Sigmoid colon (tissue), 7 donors: ENCODE results near the gene ATP1A3. TPM values are rescaled to one million over a fixed set of nuclear protein-coding genes. Genes with fewer than 3 reads are reported as not detected.

Source experiments
- DNase-seq: peaks from one replicate; pipeline ENCODE4 v3.0.0-alpha.2; 2019
- H3K27ac ChIP-seq, 4 donors: fragments of 200-600 bp; sonication (generic); one replicate each; pipeline ENCODE4 v1.5.1; 2016 to 2019; ENCODE audit warnings: mild to moderate bottlenecking in 1 of 4
- H3K27me3 ChIP-seq, 3 donors: fragments of 200-600 bp; sonication (generic); one replicate each; pipeline ENCODE4 v1.5.1; 2019; ENCODE audit warnings: mild to moderate bottlenecking in 1 of 3
- H3K36me3 ChIP-seq, 4 donors: fragments of 200-600 bp; sonication (generic); one replicate each; pipeline ENCODE4 v1.5.1; 2016 to 2019
- H3K4me1 ChIP-seq, 4 donors: fragments of 200-600 bp; sonication (generic); one replicate each; pipeline ENCODE4 v1.5.1; 2017 to 2019
- H3K4me3 ChIP-seq, 4 donors: fragments of 200-600 bp; sonication (generic); one replicate each; pipeline ENCODE4 v1.5.1; 2017 to 2019; ENCODE audit warnings: mild to moderate bottlenecking in 2 of 4, moderate library complexity in 1 of 4
- H3K9me3 ChIP-seq, 4 donors: fragments of 200-600 bp in 3 of 4; sonication (generic) in 3 of 4; one replicate each; pipeline versions ENCODE4 v1.5.1 to v1.6.1; 2013 to 2019
- CTCF ChIP-seq, 4 experiments: fragments of 450-650 bp in 3 of 4; fragments of 200-600 bp in 1 of 4; IDR thresholded peaks; one replicate each; pipeline ENCODE4 v1.5.1; 2016 to 2019; ENCODE audit warnings: antibody characterized with exemption in 4 of 4, mild to moderate bottlenecking in 3 of 4, moderate library complexity in 2 of 4
- EP300 ChIP-seq, 4 donors: sonication (generic); formaldehyde crosslinking; IDR thresholded peaks; one replicate each; pipeline ENCODE4 v1.6.1; 2017; ENCODE audit warnings: antibody characterized with exemption in 4 of 4
- POLR2A ChIP-seq, 2 donors: fragments of 450-650 bp; IDR thresholded peaks; one replicate each; pipeline ENCODE4 v1.6.1; 2016; ENCODE audit warnings: antibody characterized with exemption in 2 of 2, mild to moderate bottlenecking in 2 of 2, moderate library complexity in 2 of 2
- POLR2AphosphoS5 ChIP-seq, 4 donors: sonication (generic); formaldehyde crosslinking; IDR thresholded peaks; one replicate each; pipeline ENCODE4 v1.6.1; 2017; ENCODE audit warnings: antibody characterized with exemption in 4 of 4
- WGBS, 2 donors: extraction: QIAGEN DNeasy Blood & Tissue Kit; methylation state at CpG; one replicate each; pipeline ENCODE4 v1.1.7; 2013; 5-methylcytosine and 5-hydroxymethylcytosine counted together
- intact Hi-C: fragments of 100-400 bp; cut with DNase I; formaldehyde crosslinking; loops from one replicate; pipeline ENCODE4 v1.15.1; 2023
- polyA plus RNA-seq, 3 donors: library from polyadenylated mRNA; stranded (reverse); fragments of 200-250 nt; gene quantifications; one replicate each; pipeline ENCODE4 v1.2.3, GENCODE V29; 2013
- total RNA-seq, 4 donors: library from RNA; depleted of rRNA; stranded (reverse); fragments of >200 nt; gene quantifications; one replicate each; pipeline ENCODE4 v1.1.0, GENCODE V29; 2016
- donor health status: healthy with polysubstance abuse.
- donor health status: Bipolar disorder and iron deficiency.
- donor health status: healthy.

Gene ATP1A3
- total and polyA plus RNA-seq, 7 donors: 0.46 to 4.3 (median 3.0) TPM; not detected in 1

- Histone ChIP-seq H3K36me3 (no peaks in the 10 kb centered on the region), H3K9me3 (no peaks in the 10 kb centered on the region), H3K4me1 (peaks cover 0 to 15% (median 14%) of the 10 kb centered on the region in 4 donors), H3K27me3 (peaks cover 17 to 56% (median 52%) of the 10 kb centered on the region in 3 donors), H3K4me3 (no peak overlapping the region), H3K27ac (no peak overlapping the region)
- DNase-seq: no peak
- intact Hi-C loops: no loop called here
- TF ChIP-seq POLR2A (IDR thresholded peaks at IDR 0.05) (no peak), POLR2AphosphoS5 (IDR thresholded peaks at IDR 0.05) (no peak), CTCF (IDR thresholded peaks at IDR 0.05) (no peak), EP300 (IDR thresholded peaks at IDR 0.05) (no peak)
- WGBS, 2 donors: 25 to 54% methylated on average over 15 of the region's 15 CpGs
Observed at GRCh38 chr19:41991025-41991424, 3.0 kb downstream of the ATP1A3 start.

DNA sequence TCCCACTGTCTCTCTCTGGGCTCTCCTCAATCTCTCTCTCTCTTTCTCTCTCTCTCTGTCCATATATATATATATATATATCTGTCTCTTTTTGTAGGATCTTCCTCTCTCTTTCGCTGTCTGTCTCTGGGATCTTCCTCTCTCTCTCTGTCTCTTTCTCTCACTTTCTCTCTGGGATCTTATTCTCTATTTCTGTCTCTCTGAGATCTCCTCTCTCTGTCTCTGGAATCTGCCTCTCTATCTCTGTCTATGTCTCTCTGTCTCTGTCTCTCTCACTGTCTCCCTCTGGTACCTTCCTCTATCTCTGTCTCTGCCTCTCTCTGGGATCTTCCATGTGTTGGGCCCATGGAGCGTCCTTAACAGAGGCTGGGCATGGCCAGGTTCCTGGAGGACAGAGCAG, 3.4 kb downstream of the ATP1A3 start:
- H3K36me3 ChIP-seq: no peaks in the 10 kb centered on the region
- peaks cover 0 to 15% (median 14%) of the 10 kb centered on the region in 4 donors for H3K4me1 ChIP-seq
- intact Hi-C loops: no loop called here
- H3K4me3 ChIP-seq: no peak overlapping the region
- 66 to 87% methylated on average over 2 of the region's 2 CpGs for WGBS, 2 donors
- H3K9me3 ChIP-seq: no peaks in the 10 kb centered on the region
- no peak for DNase-seq
- H3K27me3 ChIP-seq: peaks cover 17 to 52% (median 47%) of the 10 kb centered on the region in 3 donors
- H3K27ac ChIP-seq: no peak overlapping the region
- TF ChIP-seq POLR2AphosphoS5 (IDR thresholded peaks at IDR 0.05) (no peak), EP300 (IDR thresholded peaks at IDR 0.05) (no peak), CTCF (IDR thresholded peaks at IDR 0.05) (no peak), POLR2A (IDR thresholded peaks at IDR 0.05) (no peak)

GRCh38 chr19:41990028-41990427, 4.0 kb downstream of the ATP1A3 start:
- no peak overlapping the region for H3K4me3 ChIP-seq
- intact Hi-C loops: no loop called here

GRCh38 chr19:41988947-41989346, 5.1 kb downstream of the ATP1A3 start:
- Histone ChIP-seq H3K9me3 (no peaks in the 10 kb centered on the region), H3K27me3 (peaks cover 10 to 35% (median 31%) of the 10 kb centered on the region in 3 donors), H3K4me1 (peaks cover 0 to 9% (median 7%) of the 10 kb centered on the region in 4 donors), H3K4me3 (no peak overlapping the region), H3K27ac (no peak overlapping the region), H3K36me3 (no peaks in the 10 kb centered on the region)
- TF ChIP-seq EP300 (IDR thresholded peaks at IDR 0.05) (no peak), CTCF (IDR thresholded peaks at IDR 0.05) (no peak), POLR2AphosphoS5 (IDR thresholded peaks at IDR 0.05) (no peak), POLR2A (IDR thresholded peaks at IDR 0.05) (no peak)
- intact Hi-C loops: no loop called here
- 81 to 89% methylated on average over 9 of the region's 9 CpGs for WGBS, 2 donors
- DNase-seq: no peak

More at GRCh38 chr19:41990028-41990427, 4.0 kb downstream of the ATP1A3 start:
- H3K4me1 ChIP-seq: peaks cover 0 to 15% (median 14%) of the 10 kb centered on the region in 4 donors
- TF ChIP-seq POLR2AphosphoS5 (IDR thresholded peaks at IDR 0.05) (no peak), CTCF (IDR thresholded peaks at IDR 0.05) (no peak), EP300 (IDR thresholded peaks at IDR 0.05) (no peak), POLR2A (IDR thresholded peaks at IDR 0.05) (no peak)
- 82 to 92% methylated on average over 4 of the region's 4 CpGs for WGBS, 2 donors
- DNase-seq: no peak
- H3K27me3 ChIP-seq: peaks cover 14 to 46% (median 42%) of the 10 kb centered on the region in 3 donors
- H3K9me3 ChIP-seq: no peaks in the 10 kb centered on the region
- no peak overlapping the region for H3K27ac ChIP-seq
- H3K36me3 ChIP-seq: no peaks in the 10 kb centered on the region
